Bronchus fibroblast of lung (primary cell): ENCODE data around the gene HOXA4. TPM values are rescaled to one million over a fixed set of nuclear protein-coding genes. Genes with fewer than 3 reads are reported as not detected.

Experiments
- total RNA-seq: library from RNA; depleted of rRNA; stranded (reverse); fragments of >200 nt; gene quantifications from 2 replicates; pipeline ENCODE4 v1.2.3, GENCODE V29; 2015

Gene HOXA4
- total RNA-seq, result 2.2 and 3.1 TPM in 2 replicates

GRCh38 chr7:27130540-27131389 lies at the start of gene HOXA4:
HOXA4 (minus strand) TSS chr7:27130757; CDS start chr7:27130733, 24 bp downstream.

GRCh38 chr7:27173956-27174873 lies 43.7 kb upstream of the HOXA4 start, which contains the start of gene HOXA10:
HOXA10 (minus strand) TSS chr7:27174320; CDS start chr7:27174306, 14 bp downstream.

GRCh38 chr7:27165089-27165995 lies 34.8 kb upstream of the HOXA4 start, which contains the start of gene HOXA9:
HOXA9 (minus strand) TSS chr7:27165537; CDS start chr7:27165457, 80 bp downstream.

DNA sequence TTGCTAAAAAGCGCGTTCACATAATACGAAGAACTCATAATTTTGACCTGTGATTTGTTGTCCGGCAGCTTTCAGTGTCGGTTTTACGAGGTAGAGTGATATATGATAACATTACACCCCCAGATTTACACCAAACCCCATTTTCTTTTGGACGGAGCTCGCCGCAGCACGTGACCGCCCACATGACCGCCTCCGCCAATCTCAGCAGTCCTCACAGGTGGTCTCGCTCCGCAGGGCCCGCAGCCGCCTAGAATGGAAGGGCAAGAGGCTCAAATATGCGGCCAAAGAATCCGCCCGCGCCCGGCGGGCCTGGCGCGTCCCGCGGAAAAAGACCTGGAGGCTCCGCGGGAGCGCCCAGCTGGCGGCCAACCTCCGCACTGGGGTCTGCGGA lies 25.9 kb upstream of the HOXA4 start, which contains the start of gene HOXA7:
Gene HOXA7, minus strand, starts transcription at position 168 of the 391 bp plus-strand sequence. Its CDS starts 130 bp downstream, at position 38.

DNA sequence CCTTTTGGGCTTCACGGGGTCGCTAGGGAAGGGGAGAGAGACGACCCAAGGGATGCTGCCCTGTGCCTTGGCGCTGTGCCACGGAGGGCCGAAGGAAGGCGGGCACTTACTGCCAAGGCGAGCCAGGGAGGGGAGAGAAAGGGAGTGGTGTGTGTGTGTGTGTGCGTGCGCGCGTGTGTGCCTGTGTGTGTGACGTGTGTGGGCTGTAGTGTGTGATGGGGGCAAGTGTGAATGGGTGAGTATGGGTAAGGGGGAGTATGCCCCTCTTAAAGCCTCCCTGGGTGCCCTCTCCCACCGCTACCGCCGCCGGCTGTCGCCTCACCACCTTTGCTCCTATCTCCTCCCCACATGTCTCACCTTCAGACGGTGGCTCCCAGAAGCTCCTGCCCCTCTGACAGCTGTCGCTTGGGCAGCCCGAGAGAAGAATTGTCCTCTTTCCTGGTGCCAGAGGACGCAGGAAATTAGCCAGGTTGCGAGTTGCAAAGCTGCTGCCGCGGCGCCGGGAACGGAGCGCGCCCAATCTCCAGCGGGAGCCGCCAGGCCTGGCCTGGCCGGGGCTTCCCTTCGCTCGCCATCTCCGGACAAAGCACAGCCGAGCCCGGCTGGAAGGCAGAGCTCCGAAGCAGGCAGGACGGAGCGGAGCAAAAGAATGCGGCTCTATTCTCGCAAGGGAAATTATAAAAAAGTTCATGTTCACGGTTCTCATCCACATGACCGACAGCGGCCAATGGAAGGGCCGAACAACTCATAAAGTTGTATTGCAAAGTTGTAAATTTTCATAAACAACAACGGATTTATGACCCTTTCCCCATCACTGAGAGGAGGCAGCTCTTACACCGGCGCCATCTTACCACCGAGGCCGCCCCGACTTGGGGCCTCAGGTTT lies 21.6 kb upstream of the HOXA4 start, which contains the start of gene HOXA3:
Gene HOXA3, minus strand, starts transcription at position 653 of the 885 bp plus-strand sequence. CDS start 41,943 bp downstream, outside the sequence.

GRCh38 chr7:27147199-27148030 lies 16.9 kb upstream of the HOXA4 start, which contains the start of gene HOXA6:
HOXA6 (minus strand) TSS chr7:27147774; CDS start chr7:27147749, 25 bp downstream.

GRCh38 chr7:27143023-27143949 lies 12.7 kb upstream of the HOXA4 start, which contains the start of gene HOXA5:
HOXA5 (minus strand) TSS chr7:27143681; CDS start chr7:27143607, 74 bp downstream.

DNA sequence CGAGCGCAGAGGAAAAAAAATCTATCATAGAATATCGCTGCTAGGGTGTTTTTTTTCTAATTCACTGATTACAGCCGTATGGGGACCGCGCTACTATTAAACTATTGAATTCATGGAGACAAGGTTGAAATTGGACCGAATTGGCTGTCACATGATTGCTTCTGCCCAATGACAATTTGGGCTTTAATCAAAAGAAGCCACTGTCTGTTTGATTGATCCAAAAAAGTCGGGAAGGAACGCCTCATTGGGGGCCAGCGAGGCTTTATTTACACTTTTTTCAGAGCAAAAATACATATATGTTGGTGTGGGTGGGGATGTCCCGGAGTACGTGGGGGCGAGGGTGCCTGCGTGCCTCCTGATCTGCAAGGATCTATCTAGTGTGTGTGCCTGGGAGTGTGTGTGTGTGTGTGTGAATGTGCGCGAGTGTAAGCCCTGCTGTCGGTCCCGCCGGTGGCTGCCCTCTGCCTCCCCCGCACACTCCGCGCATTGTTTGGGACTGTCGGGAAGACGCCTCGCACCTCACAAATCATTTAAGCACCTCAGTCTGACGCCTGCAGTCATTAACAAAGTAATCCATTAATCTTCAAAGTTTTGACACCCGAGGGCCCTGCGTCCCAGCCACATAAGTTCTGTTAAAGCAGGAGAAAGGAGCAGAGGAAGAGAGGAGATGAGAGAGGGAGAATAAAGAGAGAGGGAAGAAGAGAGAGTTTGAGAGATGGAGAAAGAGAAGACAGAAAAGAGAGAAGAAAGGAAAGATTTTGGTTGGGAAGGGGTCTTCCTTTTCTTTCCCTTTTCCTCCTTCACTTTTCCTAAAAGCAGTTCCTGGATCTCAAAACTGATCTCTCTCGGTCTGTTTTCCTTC lies 27.7 kb downstream of the HOXA4 start, which contains the start of gene HOXA2:
Gene HOXA2, minus strand, starts transcription at position 103 of the 862 bp plus-strand sequence. CDS start 183 bp downstream, outside the sequence.

GRCh38 chr7:27095897-27096767 lies 34.4 kb downstream of the HOXA4 start, which contains the start of gene HOXA1:
HOXA1 (minus strand) TSS chr7:27096000; CDS start chr7:27095912, 88 bp downstream.

Other genes with a start within 250 kb of the HOXA4 start
- gene HOXA1, start 34.8 kb downstream of the HOXA4 start, total RNA-seq, result 0.45 and 1.0 TPM in 2 replicates
- gene HOXA2, start 28.1 kb downstream of the HOXA4 start, total RNA-seq, result 1.3 and 1.5 TPM in 2 replicates
- 30.6 and 36.8 TPM in 2 replicates for gene HOXA5, start 12.9 kb upstream of the HOXA4 start, total RNA-seq
- 3.0 and 3.9 TPM in 2 replicates for gene HOXA6, start 17.0 kb upstream of the HOXA4 start, total RNA-seq
- gene HOXA3, start 21.8 kb upstream of the HOXA4 start, total RNA-seq, result 1.3 and 2.9 TPM in 2 replicates
- gene HOXA7, start 25.9 kb upstream of the HOXA4 start, total RNA-seq, result 3.9 and 4.2 TPM in 2 replicates
- gene HOXA9, start 34.8 kb upstream of the HOXA4 start, total RNA-seq, result 1.5 and 4.0 TPM in 2 replicates
- gene HOXA10, start 43.6 kb upstream of the HOXA4 start, total RNA-seq, result not detected in 2 replicates
- not detected in 2 replicates for gene HOXA11, start 54.5 kb upstream of the HOXA4 start, total RNA-seq
- gene HOXA13, start 69.3 kb upstream of the HOXA4 start, total RNA-seq, result not detected in 2 replicates
- gene EVX1, start 112.0 kb upstream of the HOXA4 start, total RNA-seq, result not detected in 2 replicates